Mononuclear cell (primary cell): ENCODE measurements around the gene EGFLAM. TPM values are rescaled to one million over a fixed set of nuclear protein-coding genes. Genes with fewer than 3 reads are reported as not detected.

Experiments
- H3K27me3 ChIP-seq: 2 replicates; pipeline ENCODE4 v1.6.0; 2011; ENCODE audit warnings: low read length, control low read depth; ENCODE audit not compliant: insufficient read depth
- H3K4me1 ChIP-seq: 2 replicates; pipeline ENCODE4 v1.5.1; 2011; ENCODE audit warnings: mild to moderate bottlenecking, low read length, control low read depth; ENCODE audit not compliant: insufficient read depth
- H3K4me3 ChIP-seq: 2 replicates; pipeline ENCODE4 v1.5.1; 2011; ENCODE audit warnings: mild to moderate bottlenecking, low read length, moderate library complexity
- H3K9me3 ChIP-seq: 2 replicates; pipeline ENCODE4 v1.5.1; 2011; ENCODE audit warnings: low read depth, mild to moderate bottlenecking, control low read depth, low read length
- total RNA-seq: library from RNA; depleted of rRNA; stranded (reverse); fragments of >200 nt; gene quantifications from one replicate; pipeline ENCODE4 v1.2.3, GENCODE V29; 2012

EGFLAM gene
- total RNA-seq, 1 donor: not detected

- Histone ChIP-seq H3K27me3 (no peaks in the 10 kb centered on the region), H3K9me3 (no peaks in the 10 kb centered on the region), H3K4me3 (no peak overlapping the region), H3K4me1 (no peaks in the 10 kb centered on the region)
Measured at GRCh38 chr5:38369692-38370091, 111.3 kb downstream of the EGFLAM start.

DNA sequence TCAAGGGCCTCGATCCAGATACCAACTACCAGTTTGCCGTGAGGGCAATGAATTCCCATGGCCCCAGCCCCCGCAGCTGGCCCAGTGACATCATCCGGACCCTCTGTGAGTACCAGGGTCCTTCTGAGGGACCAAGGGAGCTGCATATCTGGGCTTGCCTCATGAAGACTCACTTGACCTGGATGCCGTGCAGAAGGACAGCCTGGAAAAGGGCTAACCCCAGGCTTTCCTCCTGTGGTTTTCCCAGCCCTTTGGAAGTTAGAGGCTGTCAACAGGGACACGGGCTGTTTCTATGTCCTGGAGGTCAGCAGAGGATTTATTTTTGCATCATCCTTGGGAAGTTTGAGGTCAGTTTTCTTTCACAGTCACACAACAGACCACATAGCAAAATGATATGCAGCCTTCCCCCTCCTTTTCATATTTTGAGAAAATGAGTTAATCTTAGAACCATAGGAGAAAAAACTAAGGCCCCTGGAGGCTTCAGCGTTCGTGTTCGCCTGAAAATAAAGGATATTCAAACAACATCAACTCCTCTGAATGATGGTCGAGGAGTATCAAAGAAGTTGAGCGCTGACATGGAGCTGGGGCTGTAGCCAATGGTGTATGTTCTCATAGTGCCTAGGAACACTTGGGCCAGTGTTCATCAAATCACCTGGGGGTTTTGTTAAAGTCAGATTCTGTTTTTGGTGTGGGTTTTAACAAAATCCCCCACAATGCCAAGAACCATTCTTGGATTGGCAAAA lies 112.2 kb downstream of the EGFLAM start:
- H3K4me1 ChIP-seq: no peaks in the 10 kb centered on the region
- H3K4me3 ChIP-seq: no peak overlapping the region
- no peaks in the 10 kb centered on the region for H3K27me3 ChIP-seq
- no peaks in the 10 kb centered on the region for H3K9me3 ChIP-seq

DNA sequence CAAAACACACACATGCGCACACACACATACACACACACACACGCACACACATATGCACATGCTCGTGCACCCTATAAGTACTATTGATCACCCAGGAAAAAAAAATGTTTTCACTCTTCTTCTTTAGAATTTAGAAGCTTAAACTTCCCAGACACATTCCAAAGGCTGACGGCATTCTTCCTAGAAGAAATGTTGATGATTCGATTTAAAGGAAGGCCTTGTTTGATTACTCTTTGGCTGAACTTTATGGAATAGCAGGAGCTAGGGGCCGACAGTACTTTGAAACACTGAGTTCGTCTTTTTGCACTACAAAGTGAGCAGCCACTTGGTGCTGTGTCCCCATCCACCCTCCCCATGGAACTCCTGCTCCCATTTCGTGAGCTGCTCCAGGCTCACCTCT lies 113.2 kb downstream of the EGFLAM start:
- H3K4me1 ChIP-seq: no peaks in the 10 kb centered on the region
- peaks cover 5% of the 10 kb centered on the region for H3K27me3 ChIP-seq
- no peak overlapping the region for H3K4me3 ChIP-seq
- H3K9me3 ChIP-seq: no peaks in the 10 kb centered on the region

GRCh38 chr5:38373743-38374142 lies 115.4 kb downstream of the EGFLAM start:
- no peak overlapping the region for H3K4me3 ChIP-seq
- H3K9me3 ChIP-seq: no peaks in the 10 kb centered on the region
- H3K4me1 ChIP-seq: no peaks in the 10 kb centered on the region
- peaks cover 14% of the 10 kb centered on the region for H3K27me3 ChIP-seq

- H3K9me3 ChIP-seq: no peaks in the 10 kb centered on the region
- H3K27me3 ChIP-seq: peaks cover 25% of the 10 kb centered on the region
- H3K4me3 ChIP-seq: no peak overlapping the region
- no peaks in the 10 kb centered on the region for H3K4me1 ChIP-seq
Measured at GRCh38 chr5:38375423-38375822, 117.1 kb downstream of the EGFLAM start.

DNA sequence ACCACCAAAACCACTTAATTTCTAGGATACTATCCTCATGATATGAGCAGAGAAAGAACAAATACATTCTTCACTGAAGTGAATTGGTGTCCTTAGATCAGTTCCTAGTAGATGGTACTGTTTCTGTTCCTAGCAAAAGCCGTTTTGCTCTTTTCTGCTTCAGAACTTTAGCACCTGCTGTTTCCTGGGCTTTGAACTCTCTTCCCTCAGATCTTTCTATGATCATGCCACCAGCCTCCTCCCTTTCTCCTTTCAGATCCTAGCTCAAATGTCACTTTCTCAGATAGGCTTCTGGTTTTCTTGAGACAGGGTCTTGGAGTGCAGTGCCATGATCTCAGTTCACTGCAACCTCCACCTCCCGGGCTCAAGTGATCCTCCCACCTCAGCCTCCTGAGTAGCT lies 118.0 kb downstream of the EGFLAM start:
- Histone ChIP-seq H3K27me3 (peaks cover 25% of the 10 kb centered on the region), H3K4me1 (no peaks in the 10 kb centered on the region), H3K9me3 (no peaks in the 10 kb centered on the region), H3K4me3 (no peak overlapping the region)

DNA sequence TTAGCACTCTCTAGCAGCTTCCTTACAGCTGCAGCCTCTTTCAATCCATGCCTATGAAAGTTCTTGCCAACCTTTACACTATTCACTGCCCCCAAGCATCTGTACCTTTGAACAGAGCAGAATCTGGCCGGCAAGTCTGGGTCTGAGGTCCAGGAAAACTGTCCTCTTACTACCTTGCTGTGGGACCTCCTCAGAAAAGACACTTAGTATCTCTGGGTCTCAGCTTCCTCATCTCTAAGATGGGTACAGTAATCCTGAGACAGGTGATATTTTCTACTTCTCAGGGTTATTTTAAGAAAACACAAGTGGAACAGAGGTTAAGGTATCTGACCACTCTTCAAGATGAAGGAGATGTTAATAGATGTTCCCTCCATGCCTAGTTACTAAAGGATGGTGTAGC lies 120.2 kb downstream of the EGFLAM start:
- Histone ChIP-seq H3K4me3 (no peak overlapping the region), H3K4me1 (no peaks in the 10 kb centered on the region), H3K9me3 (no peaks in the 10 kb centered on the region), H3K27me3 (peaks cover 25% of the 10 kb centered on the region)

- H3K4me1 ChIP-seq: no peaks in the 10 kb centered on the region
- H3K27me3 ChIP-seq: peaks cover 25% of the 10 kb centered on the region
- H3K4me3 ChIP-seq: no peak overlapping the region
- H3K9me3 ChIP-seq: no peaks in the 10 kb centered on the region
Measured at GRCh38 chr5:38379350-38379937, 121.1 kb downstream of the EGFLAM start.

DNA sequence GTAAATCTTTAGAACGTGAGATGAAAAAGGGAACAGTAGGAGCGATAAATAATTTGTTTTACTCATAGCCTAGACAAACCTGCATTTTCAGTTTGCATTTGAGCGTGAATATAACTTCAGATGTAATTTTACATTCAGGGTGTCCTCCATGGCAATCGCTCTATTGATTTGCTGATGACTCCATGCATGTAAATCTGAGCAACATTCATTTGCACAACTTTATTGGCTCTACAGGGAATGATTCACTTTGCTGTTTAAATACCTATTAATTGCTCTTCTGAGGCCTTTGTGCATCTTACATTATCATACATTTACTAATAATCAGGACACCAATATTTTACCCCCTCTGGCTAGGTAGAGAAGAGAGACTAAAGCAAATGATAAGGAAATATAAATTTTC lies 122.2 kb downstream of the EGFLAM start:
- Histone ChIP-seq H3K9me3 (no peaks in the 10 kb centered on the region), H3K4me3 (no peak overlapping the region), H3K27me3 (peaks cover 25% of the 10 kb centered on the region), H3K4me1 (no peaks in the 10 kb centered on the region)

DNA sequence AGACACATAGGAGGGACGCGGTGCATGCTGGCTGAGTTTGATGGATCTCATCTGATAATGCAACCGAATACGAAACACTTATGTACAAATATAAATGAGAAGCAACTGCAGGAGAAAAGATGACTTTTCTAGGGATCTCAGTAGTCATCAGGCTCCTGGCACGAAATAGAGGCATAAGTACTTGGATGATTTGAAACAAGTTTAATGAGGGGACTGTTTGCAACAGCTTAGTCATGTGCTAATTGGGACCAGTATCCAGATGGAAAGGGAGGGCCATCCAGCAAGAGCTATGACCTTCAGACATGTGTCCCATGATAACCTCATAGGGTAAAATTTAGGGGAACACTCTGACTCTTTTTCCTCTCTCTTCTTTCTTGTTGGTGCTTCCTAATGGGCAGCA lies 123.0 kb downstream of the EGFLAM start:
- no peak overlapping the region for H3K4me3 ChIP-seq
- H3K27me3 ChIP-seq: peaks cover 20% of the 10 kb centered on the region
- H3K9me3 ChIP-seq: no peaks in the 10 kb centered on the region
- H3K4me1 ChIP-seq: no peaks in the 10 kb centered on the region

DNA sequence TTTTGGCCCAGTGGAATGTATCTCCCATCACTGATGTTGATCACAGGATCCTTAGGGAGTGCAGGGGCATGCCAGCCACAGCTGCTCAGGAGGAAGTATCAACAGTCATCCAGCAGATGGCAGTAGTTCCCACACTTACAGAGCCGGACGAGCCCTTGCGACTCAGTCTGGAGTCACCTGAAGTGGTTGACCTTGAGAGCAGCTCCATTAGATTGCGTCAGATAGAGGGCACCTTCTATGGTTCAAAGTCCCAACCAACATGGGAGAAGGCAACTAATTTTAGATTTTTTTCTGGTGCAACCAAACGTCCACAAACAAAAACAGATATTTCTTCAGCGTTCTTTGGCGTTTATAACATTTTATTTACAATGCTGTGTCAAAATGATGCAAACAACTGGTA lies 124.5 kb downstream of the EGFLAM start:
- Histone ChIP-seq H3K9me3 (no peaks in the 10 kb centered on the region), H3K27me3 (peaks cover 18% of the 10 kb centered on the region), H3K4me1 (no peaks in the 10 kb centered on the region)

GRCh38 chr5:38383701-38384100 lies 125.3 kb downstream of the EGFLAM start:
- H3K9me3 ChIP-seq: no peaks in the 10 kb centered on the region
- H3K27me3 ChIP-seq: peaks cover 11% of the 10 kb centered on the region
- H3K4me3 ChIP-seq: no peak overlapping the region
- no peaks in the 10 kb centered on the region for H3K4me1 ChIP-seq

More for the DNA sequence above, 124.5 kb downstream of the EGFLAM start:
- no peak overlapping the region for H3K4me3 ChIP-seq

- Histone ChIP-seq H3K4me1 (no peaks in the 10 kb centered on the region), H3K4me3 (no peak overlapping the region), H3K27me3 (peaks cover 8% of the 10 kb centered on the region), H3K9me3 (no peaks in the 10 kb centered on the region)
Measured at GRCh38 chr5:38384396-38384795, 126.0 kb downstream of the EGFLAM start.

GRCh38 chr5:38387161-38387560 lies 128.8 kb downstream of the EGFLAM start:
- Histone ChIP-seq H3K9me3 (no peaks in the 10 kb centered on the region), H3K4me1 (no peaks in the 10 kb centered on the region), H3K4me3 (no peak overlapping the region), H3K27me3 (no peaks in the 10 kb centered on the region)

GRCh38 chr5:38393636-38394035 lies 135.3 kb downstream of the EGFLAM start:
- Histone ChIP-seq H3K27me3 (peaks cover 7% of the 10 kb centered on the region), H3K4me3 (no peak overlapping the region), H3K4me1 (no peaks in the 10 kb centered on the region), H3K9me3 (no peaks in the 10 kb centered on the region)

DNA sequence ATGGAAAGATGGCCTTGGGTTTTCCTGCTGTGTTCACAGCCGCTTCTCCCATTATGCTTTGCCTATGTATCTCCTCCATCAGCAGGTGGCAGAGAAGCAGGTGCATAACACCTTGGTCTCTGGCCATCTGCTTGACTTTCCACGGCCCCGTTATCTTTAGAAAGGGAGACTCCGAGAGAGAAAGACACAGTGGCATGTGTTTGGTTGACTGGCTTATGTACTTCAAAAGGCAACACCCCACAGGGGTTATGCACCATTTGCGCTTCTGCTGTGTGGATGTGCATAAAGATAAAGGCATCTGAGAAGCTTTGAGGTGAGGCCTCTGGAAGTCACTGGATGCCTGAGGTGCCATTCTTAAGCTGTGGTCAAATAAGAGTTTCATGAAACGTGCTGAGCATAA lies 138.4 kb downstream of the EGFLAM start:
- Histone ChIP-seq H3K27me3 (peaks cover 14% of the 10 kb centered on the region), H3K4me1 (no peaks in the 10 kb centered on the region), H3K4me3 (no peak overlapping the region), H3K9me3 (no peaks in the 10 kb centered on the region)
